HL-60 (cell line): ENCODE data around the gene RAF1.

ENCODE experiments used
- CTCF ChIP-seq: IDR thresholded peaks from one replicate; pipeline ENCODE4 v1.5.1; 2011; ENCODE audit warnings: low read length, control low read depth, inconsistent platforms; ENCODE audit not compliant: insufficient read depth
- REST ChIP-seq: IDR thresholded peaks from 2 replicates; pipeline ENCODE4 v1.6.1; 2012; ENCODE audit warnings: low read depth; ENCODE audit not compliant: insufficient replicate concordance

- TF ChIP-seq REST (no peak), CTCF (no peak)
Measured at GRCh38 chr3:12687948-12688347, 24.0 kb upstream of the RAF1 start.
